Fibroblast of the aortic adventitia (primary cell): ENCODE results near the gene ATF7IP2. TPM values are rescaled to one million over a fixed set of nuclear protein-coding genes. Genes with fewer than 3 reads are reported as not detected.
"Not testable (repeated sequence)": the region's sequence is repeated elsewhere in the genome, so short reads cannot be mapped to it uniquely, and the experiment has no call there.

Experiments
- DNase-seq: peaks from one replicate; pipeline ENCODE4 v3.0.0-alpha.2; 2010; ENCODE audit warnings: low read depth
- H3K4me3 ChIP-seq: 2 replicates; pipeline ENCODE4 v1.5.1; 2011; ENCODE audit warnings: low read depth, mild to moderate bottlenecking, control low read depth, low read length, moderate library complexity
- CTCF ChIP-seq: IDR thresholded peaks from 2 replicates; pipeline ENCODE4 v1.5.1; 2011; ENCODE audit warnings: mild to moderate bottlenecking, low read length, control low read depth, inconsistent platforms; ENCODE audit not compliant: insufficient read depth
- total RNA-seq: library from RNA; depleted of rRNA; stranded (reverse); fragments of >200 nt; gene quantifications from 2 replicates; pipeline ENCODE4 v1.2.3, GENCODE V29; 2012; ENCODE audit warnings: low replicate concordance

The ATF7IP2 gene
- total RNA-seq: 1.1 and 1.9 TPM in 2 replicates

GRCh38 chr16:10385725-10386516, at the start of gene ATF7IP2:
TSS of gene ATF7IP2 (plus strand) at chr16:10386061. CDS start at chr16:10430621, 44,560 bp downstream.
- DNase-seq: peak; percentile 71
- TF ChIP-seq CTCF: no peak
- H3K4me3 ChIP-seq: peak within 1 kb of the TSS; percentile 71

GRCh38 chr16:10338426-10338825, 47.4 kb upstream of the ATF7IP2 start:
- no peak for DNase-seq
- H3K4me3 ChIP-seq: no peak overlapping the region
- no peak for TF ChIP-seq CTCF

- DNase-seq: no peak
- no peak for TF ChIP-seq CTCF
- H3K4me3 ChIP-seq: no peak overlapping the region
Measured at GRCh38 chr16:10339777-10340732, 45.8 kb upstream of the ATF7IP2 start.

- no peak for DNase-seq
- H3K4me3 ChIP-seq: no peak overlapping the region
- no peak for TF ChIP-seq CTCF
Measured at GRCh38 chr16:10343124-10343760, 42.6 kb upstream of the ATF7IP2 start.

- not testable (repeated sequence) for DNase-seq, H3K4me3 ChIP-seq
Measured at GRCh38 chr16:10344699-10345098, 41.2 kb upstream of the ATF7IP2 start.

GRCh38 chr16:10345629-10346028, 40.2 kb upstream of the ATF7IP2 start:
- no peak for DNase-seq
- TF ChIP-seq CTCF: no peak
- no peak overlapping the region for H3K4me3 ChIP-seq
